Effector memory CD8-positive, alpha-beta T cell (primary cell): ENCODE measurements around the gene NECTIN1.

ENCODE experiments used
- ATAC-seq: fragments of 150-1000 bp; cut with Tn5 transposase; replicated peaks from 2 replicates; pipeline ENCODE4 v1.10.0; 2021; ENCODE audit warnings: mild to moderate bottlenecking, moderate library complexity
- DNase-seq, 3 experiments: peaks; one replicate each; pipeline ENCODE4 v3.0.0; 2021
- H3K27ac Mint-ChIP-seq, 2 donors: one replicate each; pipeline ENCODE4 v1.8.0; 2022; ENCODE audit warnings: mild to moderate bottlenecking in 2 of 2, mixed read lengths in 2 of 2, moderate library complexity in 2 of 2
- H3K27me3 Mint-ChIP-seq, 2 donors: one replicate each; pipeline ENCODE4 v1.8.0; 2022; ENCODE audit warnings: mixed read lengths in 2 of 2
- H3K36me3 Mint-ChIP-seq: one replicate; pipeline ENCODE4 v1.8.0; 2022; ENCODE audit warnings: mild to moderate bottlenecking, moderate library complexity, mixed read lengths; ENCODE audit not compliant: insufficient read depth
- H3K4me1 Mint-ChIP-seq, 2 donors: one replicate each; pipeline ENCODE4 v1.8.0; 2022; ENCODE audit warnings: low read depth in 2 of 2, mixed read lengths in 2 of 2
- H3K4me3 Mint-ChIP-seq, 2 donors: one replicate each; pipeline ENCODE4 v1.8.0; 2022; ENCODE audit warnings: mild to moderate bottlenecking in 2 of 2, mixed read lengths in 2 of 2, moderate library complexity in 2 of 2
- H3K9me3 Mint-ChIP-seq, 2 donors: one replicate each; pipeline ENCODE4 v1.8.0; 2022; ENCODE audit warnings: mixed read lengths in 2 of 2

Gene NECTIN1

GRCh38 chr11:119763071-119763728 is 34.2 kb upstream of the NECTIN1 start:
- ATAC-seq (no peak), DNase-seq (no peak)
- H3K27me3 Mint-ChIP-seq = peaks cover 59 to 76% of the 10 kb centered on the region in 2 donors
- H3K36me3 Mint-ChIP-seq = no peaks in the 10 kb centered on the region
- no peaks in the 10 kb centered on the region for H3K9me3 Mint-ChIP-seq
- H3K4me1 Mint-ChIP-seq = peaks cover 3 to 4% of the 10 kb centered on the region in 2 donors
- H3K27ac Mint-ChIP-seq = no peak overlapping the region
- no peak overlapping the region for H3K4me3 Mint-ChIP-seq

- Mint-ChIP-seq H3K27ac (no peak overlapping the region), H3K4me1 (no peaks in the 10 kb centered on the region), H3K36me3 (no peaks in the 10 kb centered on the region), H3K27me3 (peaks cover 59 to 81% of the 10 kb centered on the region in 2 donors), H3K4me3 (no peak overlapping the region), H3K9me3 (no peaks in the 10 kb centered on the region)
- no peak for DNase-seq
- ATAC-seq = no peak
These were observed 30.9 kb upstream of the NECTIN1 start for GRCh38 chr11:119759747-119760412.

GRCh38 chr11:119759324-119759723 is 30.3 kb upstream of the NECTIN1 start:
- no peak for ATAC-seq
- no peaks in the 10 kb centered on the region for H3K4me1 Mint-ChIP-seq

GRCh38 chr11:119758291-119758690 is 29.3 kb upstream of the NECTIN1 start:
- no peaks in the 10 kb centered on the region for H3K36me3 Mint-ChIP-seq
- no peaks in the 10 kb centered on the region for H3K9me3 Mint-ChIP-seq
- DNase-seq (no peak), ATAC-seq (no peak)
- H3K4me1 Mint-ChIP-seq = no peaks in the 10 kb centered on the region
- no peak overlapping the region for H3K27ac Mint-ChIP-seq
- no peak overlapping the region for H3K4me3 Mint-ChIP-seq
- peaks cover 54 to 81% of the 10 kb centered on the region in 2 donors for H3K27me3 Mint-ChIP-seq

More at GRCh38 chr11:119759324-119759723, 30.3 kb upstream of the NECTIN1 start:
- no peaks in the 10 kb centered on the region for H3K9me3 Mint-ChIP-seq
- H3K27ac Mint-ChIP-seq = no peak overlapping the region
- DNase-seq = no peak
- peaks cover 59 to 81% of the 10 kb centered on the region in 2 donors for H3K27me3 Mint-ChIP-seq
- no peak overlapping the region for H3K4me3 Mint-ChIP-seq
- no peaks in the 10 kb centered on the region for H3K36me3 Mint-ChIP-seq

GRCh38 chr11:119757378-119757777 is 28.4 kb upstream of the NECTIN1 start:
- no peak for DNase-seq
- Mint-ChIP-seq H3K4me3 (no peak overlapping the region), H3K4me1 (no peaks in the 10 kb centered on the region), H3K27ac (no peak overlapping the region), H3K36me3 (no peaks in the 10 kb centered on the region), H3K9me3 (no peaks in the 10 kb centered on the region), H3K27me3 (peaks cover 55 to 81% of the 10 kb centered on the region in 2 donors)
- ATAC-seq = no peak

GRCh38 chr11:119756169-119756865 is 27.3 kb upstream of the NECTIN1 start:
- no peaks in the 10 kb centered on the region for H3K36me3 Mint-ChIP-seq
- H3K4me1 Mint-ChIP-seq = peaks cover 0 to 6% of the 10 kb centered on the region in 2 donors
- ATAC-seq = no peak
- H3K9me3 Mint-ChIP-seq = no peaks in the 10 kb centered on the region
- H3K27ac Mint-ChIP-seq = no peak overlapping the region
- peaks cover 53 to 81% of the 10 kb centered on the region in 2 donors for H3K27me3 Mint-ChIP-seq
- H3K4me3 Mint-ChIP-seq = no peak overlapping the region
- no peak for DNase-seq

GRCh38 chr11:119755356-119756071 is 26.5 kb upstream of the NECTIN1 start:
- DNase-seq (no peak), ATAC-seq (no peak)
- Mint-ChIP-seq H3K4me1 (peaks cover 0 to 7% of the 10 kb centered on the region in 2 donors), H3K9me3 (no peaks in the 10 kb centered on the region), H3K36me3 (no peaks in the 10 kb centered on the region), H3K27me3 (peaks cover 57 to 85% of the 10 kb centered on the region in 2 donors), H3K27ac (no peak overlapping the region), H3K4me3 (no peak overlapping the region)

- Mint-ChIP-seq H3K27me3 (peaks cover 63 to 90% of the 10 kb centered on the region in 2 donors), H3K4me3 (no peak overlapping the region), H3K27ac (no peak overlapping the region), H3K9me3 (no peaks in the 10 kb centered on the region), H3K36me3 (no peaks in the 10 kb centered on the region), H3K4me1 (peaks cover 0 to 7% of the 10 kb centered on the region in 2 donors)
- DNase-seq (no peak), ATAC-seq (no peak)
These were observed 25.8 kb upstream of the NECTIN1 start for GRCh38 chr11:119754656-119755355.

- H3K4me1 Mint-ChIP-seq = peaks cover 0 to 7% of the 10 kb centered on the region in 2 donors
- peaks cover 57 to 90% of the 10 kb centered on the region in 2 donors for H3K27me3 Mint-ChIP-seq
- H3K9me3 Mint-ChIP-seq = no peaks in the 10 kb centered on the region
- no peaks in the 10 kb centered on the region for H3K36me3 Mint-ChIP-seq
- H3K27ac Mint-ChIP-seq = no peak overlapping the region
- DNase-seq = no peak
- no peak for ATAC-seq
- no peak overlapping the region for H3K4me3 Mint-ChIP-seq
These were observed 25.2 kb upstream of the NECTIN1 start for GRCh38 chr11:119754199-119754598.

GRCh38 chr11:119752946-119753345 is 23.9 kb upstream of the NECTIN1 start:
- Mint-ChIP-seq H3K9me3 (no peaks in the 10 kb centered on the region), H3K27ac (no peak overlapping the region), H3K4me1 (peaks cover 0 to 7% of the 10 kb centered on the region in 2 donors), H3K27me3 (peaks cover 52 to 90% of the 10 kb centered on the region in 2 donors), H3K36me3 (no peaks in the 10 kb centered on the region), H3K4me3 (no peak overlapping the region)
- no peak for ATAC-seq
- DNase-seq = no peak

- DNase-seq (no peak), ATAC-seq (no peak)
- H3K9me3 Mint-ChIP-seq = no peaks in the 10 kb centered on the region
- H3K36me3 Mint-ChIP-seq = no peaks in the 10 kb centered on the region
- peaks cover 0 to 7% of the 10 kb centered on the region in 2 donors for H3K4me1 Mint-ChIP-seq
- H3K27ac Mint-ChIP-seq = no peak overlapping the region
- no peak overlapping the region for H3K4me3 Mint-ChIP-seq
- H3K27me3 Mint-ChIP-seq = peaks cover 52 to 90% of the 10 kb centered on the region in 2 donors
These were observed 23.4 kb upstream of the NECTIN1 start for GRCh38 chr11:119752345-119752871.

GRCh38 chr11:119750056-119750455 is 21.1 kb upstream of the NECTIN1 start:
- Mint-ChIP-seq H3K4me3 (no peak overlapping the region), H3K4me1 (peaks cover 0 to 7% of the 10 kb centered on the region in 2 donors), H3K36me3 (no peaks in the 10 kb centered on the region), H3K9me3 (no peaks in the 10 kb centered on the region), H3K27ac (no peak overlapping the region), H3K27me3 (peaks cover 67 to 98% of the 10 kb centered on the region in 2 donors)
- ATAC-seq = no peak
- DNase-seq = no peak
